Kidney (tissue), 14 donors: ENCODE measurements around the gene SH2D5. TPM values are rescaled to one million over a fixed set of nuclear protein-coding genes. Genes with fewer than 3 reads are reported as not detected.

ENCODE experiments used
- DNase-seq, 5 donors: peaks; one replicate each; pipeline ENCODE4 v3.0.0-alpha.2; 2013 to 2020
- FAIRE-seq: peaks from 2 replicates; lab custom pipeline; 2012; peaks lifted over from hg19 to GRCh38; lab: Jason Lieb, UNC
- H3K27ac ChIP-seq, 2 donors: one replicate each; pipeline ENCODE4 v1.7.0; 2013; ENCODE audit warnings: low read depth in 2 of 2, low read length in 2 of 2, inconsistent platforms in 1 of 2
- H3K27me3 ChIP-seq: one replicate; pipeline ENCODE4 v1.7.1; 2013; ENCODE audit warnings: low read length, inconsistent platforms; ENCODE audit not compliant: control insufficient read depth, insufficient read depth
- H3K36me3 ChIP-seq, 3 donors: one replicate each; pipeline versions ENCODE4 v1.7.0 to v1.7.1; 2013; ENCODE audit warnings: low read length in 3 of 3, control low read depth in 1 of 3, inconsistent platforms in 1 of 3; ENCODE audit not compliant: insufficient read depth in 3 of 3, control insufficient read depth in 2 of 3
- H3K4me1 ChIP-seq, 3 donors: one replicate each; pipeline versions ENCODE4 v1.7.0 to v1.7.1; 2013; ENCODE audit warnings: low read length in 3 of 3, inconsistent platforms in 1 of 3, low read depth in 1 of 3; ENCODE audit not compliant: control insufficient read depth in 2 of 3, insufficient read depth in 2 of 3
- H3K4me3 ChIP-seq, 3 donors: one replicate each; pipeline versions ENCODE4 v1.7.0 to v1.8.1; 2013; ENCODE audit warnings: low read length in 3 of 3, control low read depth in 1 of 3, inconsistent platforms in 1 of 3
- H3K9ac ChIP-seq, 3 donors: one replicate each; pipeline versions ENCODE4 v1.7.0 to v1.7.1; 2013; ENCODE audit warnings: low read length in 3 of 3, control low read depth in 1 of 3, inconsistent platforms in 1 of 3
- H3K9me3 ChIP-seq, 3 donors: one replicate each; pipeline versions ENCODE4 v1.7.0 to v1.7.1; 2013; ENCODE audit warnings: low read length in 3 of 3, control low read depth in 1 of 3, inconsistent platforms in 1 of 3; ENCODE audit not compliant: control insufficient read depth in 2 of 3, insufficient read depth in 1 of 3
- intact Hi-C: fragments of 100-400 bp; cut with DNase I; formaldehyde crosslinking; loops from one replicate; pipeline ENCODE4 v1.11.1; 2022
- polyA plus RNA-seq: library from polyadenylated mRNA; stranded (reverse); fragments of 350-450 nt; fragmentation: Illumina TruSeq; extraction: RNeasy Lipid Tissue Mini Kit (QIAGEN cat#74804); gene quantifications from one replicate; pipeline ENCODE4 v1.2.3, GENCODE V29; 2014; ENCODE audit warnings: low read depth, low replicate concordance; ENCODE audit not compliant: insufficient read depth
- total RNA-seq: library from RNA; stranded (reverse); fragmentation: NEBNext Ultra II Directional; extraction: Animal tissue kit (Norgen Biotek cat#: 25700); gene quantifications from one replicate; pipeline ENCODE4 v1.2.1, GENCODE V29; 2021
- TF ChIP-seq, protein P1 (sequence below): IDR thresholded peaks from 3 replicates; pipeline ENCODE4 v1.5.1; 2012; ENCODE audit warnings: mild to moderate bottlenecking, moderate library complexity, borderline replicate concordance; ENCODE audit not compliant: insufficient read depth; ENCODE audit errors: extremely low read depth
- donor health status: control.
- donor health status: control.
- donor health status: control.
- donor health status: control.
- donor health status: control.
- donor health status: DM: yes; HTN: yes; CAD: no.
- donor health status: Normal renal cell carcinoma (clear cell type).

Gene SH2D5
- total and polyA plus RNA-seq, 2 donors from 2014 or later, result 0.19 to 0.57 TPM

DNA sequence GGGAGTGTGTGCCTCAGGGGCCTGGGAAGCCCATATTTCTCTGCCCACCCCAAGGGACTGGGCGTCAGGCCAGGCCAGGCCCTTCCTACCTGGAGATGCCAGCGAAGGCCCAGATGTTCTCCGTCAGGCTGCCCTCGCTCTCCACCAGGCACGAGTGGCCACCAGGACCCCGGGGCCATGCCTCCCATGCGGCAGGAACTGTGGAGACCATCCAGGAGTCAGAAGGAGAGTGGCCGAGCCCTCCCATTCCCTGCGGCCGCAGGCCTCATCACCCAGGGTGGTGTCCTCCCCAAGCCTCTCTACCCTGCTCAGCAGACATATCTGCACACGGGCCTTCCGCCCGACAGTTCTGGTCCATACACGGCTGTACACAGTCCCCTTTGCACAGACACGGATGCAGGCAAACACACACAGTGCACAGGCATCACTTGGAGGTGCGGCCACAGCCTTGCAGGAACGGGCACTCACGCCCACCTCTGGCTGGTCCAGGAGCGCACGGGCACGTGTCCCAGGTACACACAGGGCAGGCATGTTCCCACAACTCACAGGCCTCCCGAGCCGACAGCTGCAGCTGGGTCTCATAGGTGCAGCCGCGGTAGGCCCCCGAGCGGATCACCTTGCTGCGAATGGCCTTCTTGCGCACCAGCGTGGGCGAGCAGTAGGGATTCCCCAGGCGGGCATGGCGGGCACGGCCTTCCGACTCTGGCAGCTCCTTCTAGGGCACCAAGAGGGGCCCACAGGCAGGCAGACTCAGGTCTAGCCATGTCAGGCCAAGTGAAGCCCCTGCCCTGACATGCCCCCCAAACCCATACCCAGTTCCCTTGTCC is 8.8 kb downstream of the SH2D5 start:
- no peaks in the 10 kb centered on the region for H3K4me1 ChIP-seq
- no peaks in the 10 kb centered on the region for H3K36me3 ChIP-seq
- H3K4me3 ChIP-seq, result no peak overlapping the region
- TF ChIP-seq, protein P1, sequence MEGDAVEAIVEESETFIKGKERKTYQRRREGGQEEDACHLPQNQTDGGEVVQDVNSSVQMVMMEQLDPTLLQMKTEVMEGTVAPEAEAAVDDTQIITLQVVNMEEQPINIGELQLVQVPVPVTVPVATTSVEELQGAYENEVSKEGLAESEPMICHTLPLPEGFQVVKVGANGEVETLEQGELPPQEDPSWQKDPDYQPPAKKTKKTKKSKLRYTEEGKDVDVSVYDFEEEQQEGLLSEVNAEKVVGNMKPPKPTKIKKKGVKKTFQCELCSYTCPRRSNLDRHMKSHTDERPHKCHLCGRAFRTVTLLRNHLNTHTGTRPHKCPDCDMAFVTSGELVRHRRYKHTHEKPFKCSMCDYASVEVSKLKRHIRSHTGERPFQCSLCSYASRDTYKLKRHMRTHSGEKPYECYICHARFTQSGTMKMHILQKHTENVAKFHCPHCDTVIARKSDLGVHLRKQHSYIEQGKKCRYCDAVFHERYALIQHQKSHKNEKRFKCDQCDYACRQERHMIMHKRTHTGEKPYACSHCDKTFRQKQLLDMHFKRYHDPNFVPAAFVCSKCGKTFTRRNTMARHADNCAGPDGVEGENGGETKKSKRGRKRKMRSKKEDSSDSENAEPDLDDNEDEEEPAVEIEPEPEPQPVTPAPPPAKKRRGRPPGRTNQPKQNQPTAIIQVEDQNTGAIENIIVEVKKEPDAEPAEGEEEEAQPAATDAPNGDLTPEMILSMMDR, result no peak
- no peak overlapping the region for H3K27ac ChIP-seq
- H3K9me3 ChIP-seq, result no peaks in the 10 kb centered on the region
- no peaks in the 10 kb centered on the region for H3K27me3 ChIP-seq
- H3K9ac ChIP-seq, result no peak overlapping the region
- intact Hi-C loops, result no loop called here
- FAIRE-seq (no peak), DNase-seq (peak in 2 of 5 donors; percentile 4 to 72)

DNA sequence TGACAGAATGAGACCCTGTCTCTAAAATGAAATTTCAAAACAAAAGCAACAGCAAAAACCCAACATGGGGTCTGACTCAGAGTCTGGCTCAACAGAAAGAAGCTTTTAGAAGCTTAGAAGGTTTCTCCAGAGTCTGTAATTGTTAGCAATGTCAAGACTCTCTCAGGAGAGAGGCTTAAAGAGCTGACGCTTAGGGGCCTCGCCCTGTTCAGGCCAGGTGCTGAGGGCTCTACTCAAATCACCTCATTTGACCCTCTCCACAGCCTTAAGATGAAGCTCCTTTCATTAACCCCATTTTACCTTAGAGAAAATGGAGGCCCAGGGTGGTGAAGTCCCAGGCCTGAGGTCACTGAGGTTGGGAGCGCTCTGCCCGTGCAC is 9.4 kb downstream of the SH2D5 start:
- Histone ChIP-seq H3K9me3 (no peaks in the 10 kb centered on the region), H3K27me3 (no peaks in the 10 kb centered on the region), H3K9ac (no peak overlapping the region), H3K27ac (no peak overlapping the region), H3K4me1 (no peaks in the 10 kb centered on the region), H3K36me3 (no peaks in the 10 kb centered on the region), H3K4me3 (no peak overlapping the region)
- TF ChIP-seq, protein P1, result no peak
- intact Hi-C loops, result no loop called here
- no peak for FAIRE-seq
- DNase-seq, result no peak

DNA sequence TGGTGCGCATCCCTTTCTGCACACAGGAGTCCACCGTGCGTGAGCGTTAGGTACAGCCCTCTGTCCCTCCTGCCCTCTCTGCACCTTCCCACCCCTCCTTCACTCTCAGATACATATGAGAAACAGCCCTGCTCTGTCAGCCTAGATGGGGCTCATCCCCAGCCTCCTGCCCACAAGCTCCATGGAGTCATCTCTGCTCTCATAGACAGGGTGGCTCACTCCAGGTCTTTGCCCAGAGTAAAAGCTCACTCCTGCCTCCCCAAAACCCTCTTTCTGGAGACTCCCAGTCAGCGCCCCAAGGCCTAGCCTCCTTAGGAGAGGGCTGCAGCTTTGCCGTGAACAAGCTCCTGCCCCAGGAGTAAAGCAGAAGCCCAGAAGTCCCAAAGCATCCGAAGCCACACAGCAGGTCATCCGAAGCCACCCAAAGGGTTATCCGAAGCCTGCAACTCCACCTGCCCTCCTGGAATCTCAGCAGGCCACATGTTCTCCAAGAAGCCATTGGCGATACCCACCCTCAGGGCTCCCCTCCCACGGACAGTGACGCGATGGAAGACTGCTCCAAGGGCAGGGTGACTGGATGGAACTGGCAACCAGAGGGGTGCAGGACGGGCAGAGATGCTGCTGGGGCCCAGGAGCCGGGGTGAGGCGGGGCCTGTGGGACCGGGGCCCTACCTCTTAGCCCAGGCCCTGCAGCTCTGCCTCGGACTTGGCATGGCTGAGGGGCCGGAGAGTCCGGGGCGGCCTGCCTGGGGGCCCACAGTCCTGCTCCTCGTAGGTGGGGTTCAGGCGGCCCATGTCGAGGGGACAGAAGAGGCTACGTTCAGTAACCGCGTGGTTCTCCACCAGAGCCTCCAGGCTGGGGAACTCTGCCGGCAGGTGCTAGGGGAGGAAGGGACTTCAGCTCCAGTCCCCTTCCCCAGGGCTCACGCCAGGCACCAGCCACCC is 11.1 kb downstream of the SH2D5 start:
- DNase-seq (no peak), FAIRE-seq (no peak)
- Histone ChIP-seq H3K9me3 (no peaks in the 10 kb centered on the region), H3K9ac (no peak overlapping the region), H3K27ac (no peak overlapping the region), H3K4me3 (no peak overlapping the region), H3K27me3 (no peaks in the 10 kb centered on the region), H3K36me3 (no peaks in the 10 kb centered on the region), H3K4me1 (no peaks in the 10 kb centered on the region)
- intact Hi-C loops, result no loop called here
- TF ChIP-seq, protein P1, result no peak
